IPS-NIHi7 (cell line): ENCODE results near the gene LARGE2.
"Not testable (repeated sequence)": the region's sequence is repeated elsewhere in the genome, so short reads cannot be mapped to it uniquely, and the experiment has no call there.

Source experiments
- DNase-seq: peaks from one replicate; pipeline ENCODE4 v3.0.0; 2012; ENCODE audit warnings: mixed read lengths; ENCODE audit errors: extremely low spot score

Gene LARGE2

GRCh38 chr11:45895553-45896259, 26.8 kb upstream of the LARGE2 start:
- no peak for DNase-seq

- peak; percentile 72 for DNase-seq
Measured at GRCh38 chr11:45896422-45896984, 26.0 kb upstream of the LARGE2 start.

GRCh38 chr11:45897556-45897955, 24.9 kb upstream of the LARGE2 start:
- DNase-seq = no peak

GRCh38 chr11:45899086-45899447, 23.4 kb upstream of the LARGE2 start:
- no peak for DNase-seq

- DNase-seq = peak; percentile 93
Measured at GRCh38 chr11:45899448-45900174, 22.8 kb upstream of the LARGE2 start.

GRCh38 chr11:45900175-45900800, 22.2 kb upstream of the LARGE2 start:
- not testable (repeated sequence) for DNase-seq

GRCh38 chr11:45900916-45901617, 21.4 kb upstream of the LARGE2 start:
- DNase-seq = no peak

- DNase-seq = no peak
Measured at GRCh38 chr11:45901626-45902025, 20.8 kb upstream of the LARGE2 start.

GRCh38 chr11:45902452-45903380, 19.7 kb upstream of the LARGE2 start:
- no peak for DNase-seq

- no peak for DNase-seq
Measured at GRCh38 chr11:45904309-45904915, 18.0 kb upstream of the LARGE2 start.

GRCh38 chr11:45905095-45905494, 17.4 kb upstream of the LARGE2 start:
- no peak for DNase-seq

GRCh38 chr11:45905576-45905975, 16.9 kb upstream of the LARGE2 start:
- DNase-seq = not testable (repeated sequence)

- no peak for DNase-seq
Measured at GRCh38 chr11:45906096-45906682, 16.3 kb upstream of the LARGE2 start.

GRCh38 chr11:45906965-45907611, 15.4 kb upstream of the LARGE2 start, which contains the start of gene FREY1:
Gene FREY1, minus strand, starts transcription at chr11:45907271. Its CDS starts 26 bp downstream, at chr11:45907245.
- no peak for DNase-seq

- no peak for DNase-seq
Measured at GRCh38 chr11:45907911-45908370, 14.5 kb upstream of the LARGE2 start.

- DNase-seq = no peak
Measured at GRCh38 chr11:45909594-45910475, 12.6 kb upstream of the LARGE2 start.

- DNase-seq = no peak
Measured at GRCh38 chr11:45910623-45911022, 11.8 kb upstream of the LARGE2 start.

GRCh38 chr11:45913514-45913913, 8.9 kb upstream of the LARGE2 start:
- no peak for DNase-seq
